Osteocyte (in vitro differentiated cells): ENCODE measurements around the gene AKNA. TPM values are rescaled to one million over a fixed set of nuclear protein-coding genes. Genes with fewer than 3 reads are reported as not detected.

Experiments used
- DNase-seq: peaks from one replicate; pipeline ENCODE4 v3.0.0; 2021; ENCODE audit warnings: mixed read lengths; ENCODE audit not compliant: unreplicated experiment; ENCODE audit errors: extremely low spot score
- H3K27ac Mint-ChIP-seq: one replicate; pipeline ENCODE4 v1.8.0; 2021; ENCODE audit warnings: mild to moderate bottlenecking, mixed read lengths; ENCODE audit not compliant: unreplicated experiment
- H3K27me3 Mint-ChIP-seq: one replicate; pipeline ENCODE4 v1.8.0; 2021; ENCODE audit warnings: mixed read lengths; ENCODE audit not compliant: unreplicated experiment
- H3K36me3 Mint-ChIP-seq: one replicate; pipeline ENCODE4 v1.8.0; 2021; ENCODE audit warnings: mixed read lengths; ENCODE audit not compliant: unreplicated experiment
- H3K4me1 Mint-ChIP-seq: one replicate; pipeline ENCODE4 v1.8.0; 2021; ENCODE audit warnings: mixed read lengths; ENCODE audit not compliant: unreplicated experiment
- H3K4me3 Mint-ChIP-seq: one replicate; pipeline ENCODE4 v1.8.0; 2021; ENCODE audit warnings: mild to moderate bottlenecking, moderate library complexity, mixed read lengths; ENCODE audit not compliant: unreplicated experiment
- H3K9me3 Mint-ChIP-seq: one replicate; pipeline ENCODE4 v1.8.0; 2021; ENCODE audit warnings: mixed read lengths; ENCODE audit not compliant: unreplicated experiment
- CTCF ChIP-seq: fragments of 200-600 bp; sonication (generic); IDR thresholded peaks from 2 replicates; pipeline ENCODE4 v1.5.0; 2021; ENCODE audit warnings: antibody characterized with exemption, mild to moderate bottlenecking, moderate library complexity
- total RNA-seq: library from RNA; stranded (reverse); gene quantifications from 2 replicates; pipeline ENCODE4 v1.2.1, GENCODE V29; 2021

Gene AKNA
- total RNA-seq, 1 donor from 2014 or later = 36.0 TPM

DNA sequence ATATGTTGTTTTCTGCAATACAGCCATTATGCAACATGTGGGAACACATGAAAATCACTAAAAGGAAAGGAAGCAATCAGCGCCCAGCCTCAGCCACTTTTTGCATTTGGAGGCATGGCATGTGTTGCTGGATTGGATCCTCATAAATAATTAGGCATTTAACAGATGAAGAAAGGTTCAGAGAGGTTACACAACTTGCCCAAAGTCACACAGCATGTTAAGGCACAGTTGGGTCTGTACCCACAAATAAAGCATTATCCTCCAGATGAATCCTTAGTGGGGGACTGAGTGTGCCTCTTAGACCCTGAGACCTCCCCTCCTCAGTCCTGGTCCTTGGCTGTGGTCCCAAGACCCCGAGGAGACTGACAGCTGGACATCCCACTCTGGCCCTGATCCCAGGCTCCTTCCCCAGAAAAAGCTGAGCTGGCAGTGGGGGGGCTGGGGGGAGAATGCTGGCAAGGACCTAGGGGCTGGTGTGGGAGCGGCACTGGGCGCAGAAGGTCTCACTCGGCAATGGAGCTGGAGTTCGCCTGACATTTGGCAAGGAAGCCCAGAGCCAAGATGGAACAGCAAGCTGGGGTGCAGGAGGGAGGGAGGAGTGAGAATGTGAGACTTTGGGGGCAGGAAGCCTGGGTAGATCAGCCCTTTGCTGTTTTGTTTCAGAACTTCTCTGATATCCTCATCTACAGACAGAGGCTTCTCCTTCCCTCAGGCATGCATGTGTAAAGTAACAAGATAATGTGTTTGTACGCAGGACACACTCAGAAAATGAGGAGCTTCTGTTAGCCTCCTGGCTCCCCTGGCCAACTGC is 6.9 kb upstream of the AKNA start:
- no peaks in the 10 kb centered on the region for H3K27me3 Mint-ChIP-seq
- H3K4me3 Mint-ChIP-seq = peak overlapping the region; percentile 32
- TF ChIP-seq CTCF = no peak
- peaks cover 8% of the 10 kb centered on the region for H3K36me3 Mint-ChIP-seq
- peaks cover 33% of the 10 kb centered on the region for H3K4me1 Mint-ChIP-seq
- no peaks in the 10 kb centered on the region for H3K9me3 Mint-ChIP-seq
- DNase-seq = no peak
- peak overlapping the region; percentile 69 for H3K27ac Mint-ChIP-seq

DNA sequence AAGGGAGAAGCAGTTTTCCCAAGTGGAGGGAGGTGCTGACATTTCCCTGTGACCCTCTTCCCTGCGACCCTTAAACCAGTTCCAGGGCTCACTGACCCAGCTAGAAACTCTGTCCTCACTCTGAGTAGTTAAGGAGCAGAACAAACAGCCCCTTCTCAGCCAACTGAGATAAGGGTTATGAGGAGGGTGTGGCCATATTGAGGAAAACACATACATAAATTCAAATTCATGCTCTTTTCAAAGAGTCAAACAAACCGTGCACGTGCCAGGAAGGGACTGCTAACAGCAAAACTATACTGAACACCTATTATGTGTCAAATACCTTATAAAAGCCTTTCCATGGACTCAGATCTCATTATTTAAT is 4.9 kb upstream of the AKNA start:
- DNase-seq = no peak
- H3K4me1 Mint-ChIP-seq = peaks cover 48% of the 10 kb centered on the region
- no peak overlapping the region for H3K27ac Mint-ChIP-seq
- no peaks in the 10 kb centered on the region for H3K9me3 Mint-ChIP-seq
- no peak for TF ChIP-seq CTCF
- H3K27me3 Mint-ChIP-seq = no peaks in the 10 kb centered on the region
- no peak overlapping the region for H3K4me3 Mint-ChIP-seq
- peaks cover 8% of the 10 kb centered on the region for H3K36me3 Mint-ChIP-seq

- Mint-ChIP-seq H3K9me3 (no peaks in the 10 kb centered on the region), H3K27me3 (no peaks in the 10 kb centered on the region), H3K4me3 (no peak overlapping the region), H3K36me3 (peaks cover 8% of the 10 kb centered on the region), H3K27ac (peak overlapping the region; percentile 19), H3K4me1 (peaks cover 48% of the 10 kb centered on the region)
- DNase-seq = no peak
- TF ChIP-seq CTCF = no peak
Observed at GRCh38 chr9:114390952-114391351, 3.2 kb upstream of the AKNA start.

DNA sequence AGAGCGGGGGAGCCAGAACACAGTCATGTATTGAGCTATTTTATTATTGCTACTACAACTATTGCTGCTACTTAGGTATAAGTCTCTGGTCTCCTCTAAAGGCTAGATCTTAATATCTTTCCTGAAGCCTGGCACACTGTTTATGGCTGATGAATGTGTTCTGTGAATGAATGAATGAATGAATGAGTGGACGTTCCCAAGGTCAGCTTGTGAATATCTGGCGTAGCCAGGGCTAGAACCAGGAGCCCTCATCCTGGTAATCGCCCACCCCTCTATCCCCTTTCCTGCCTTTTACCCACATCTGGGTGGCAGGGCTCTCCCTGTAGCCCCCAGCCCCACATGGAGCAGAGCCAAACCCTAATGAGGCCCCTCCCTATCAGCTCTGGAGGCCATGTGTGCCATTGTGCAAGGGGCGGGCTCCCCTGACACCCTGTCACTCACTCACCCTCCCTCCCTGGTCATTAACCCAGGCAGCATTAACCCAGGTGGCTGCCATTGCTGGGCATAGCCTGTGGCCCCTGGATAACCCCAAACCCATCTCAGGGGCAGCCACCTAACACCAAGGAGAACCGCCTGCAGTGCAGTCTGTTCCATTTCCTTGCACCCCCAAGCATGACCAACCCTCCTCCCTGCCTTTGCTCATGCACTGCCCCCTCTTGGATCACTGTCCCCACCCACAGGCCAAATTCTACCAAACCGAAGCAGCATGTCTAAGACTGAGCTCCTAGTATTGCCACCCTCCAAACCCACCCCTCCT is 2.0 kb upstream of the AKNA start:
- Mint-ChIP-seq H3K27ac (no peak overlapping the region), H3K9me3 (no peaks in the 10 kb centered on the region), H3K4me3 (no peak overlapping the region), H3K4me1 (peaks cover 48% of the 10 kb centered on the region), H3K36me3 (peaks cover 8% of the 10 kb centered on the region), H3K27me3 (no peaks in the 10 kb centered on the region)
- no peak for DNase-seq
- TF ChIP-seq CTCF = no peak

DNA sequence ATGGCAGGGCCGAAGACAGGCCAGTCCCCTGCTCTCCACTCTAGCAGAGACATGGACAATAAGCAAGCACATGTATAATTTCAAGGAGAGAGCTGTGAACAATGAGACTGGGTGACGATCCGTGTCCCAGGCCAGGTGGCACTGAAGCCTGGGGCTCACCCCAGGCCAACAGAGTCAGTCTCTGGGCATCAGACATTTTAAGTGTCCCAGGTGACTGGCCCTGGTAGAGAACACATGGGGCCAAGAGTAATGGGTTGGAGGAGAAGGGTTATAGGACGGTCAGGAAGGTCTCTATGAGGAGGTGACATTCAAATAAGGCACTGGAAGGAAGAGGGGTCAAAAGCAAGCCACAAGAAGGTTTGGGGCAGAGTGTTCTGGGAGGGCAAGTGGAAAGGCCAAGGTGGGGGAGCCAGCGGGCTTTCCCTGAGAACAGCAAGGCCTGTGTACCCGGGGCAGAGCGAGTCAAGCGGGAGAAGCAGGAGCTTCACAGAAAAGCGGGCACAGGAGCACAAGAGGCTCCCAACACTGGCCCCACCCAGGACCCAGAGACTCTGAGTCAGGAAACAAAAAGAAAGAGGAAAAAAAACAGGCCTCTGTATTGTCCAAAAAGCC is 1.1 kb upstream of the AKNA start:
- Mint-ChIP-seq H3K27ac (peak overlapping the region; percentile 95), H3K9me3 (no peaks in the 10 kb centered on the region), H3K36me3 (peaks cover 8% of the 10 kb centered on the region), H3K27me3 (no peaks in the 10 kb centered on the region), H3K4me1 (peaks cover 58% of the 10 kb centered on the region), H3K4me3 (no peak overlapping the region)
- no peak for DNase-seq
- no peak for TF ChIP-seq CTCF
